Measurements from ENCODE around the gene GPATCH4.
"Not testable (repeated sequence)": the region's sequence is repeated elsewhere in the genome, so short reads cannot be mapped to it uniquely, and the experiment has no call there.

The GPATCH4 gene

GRCh38 chr1:156595016-156595415 lies 6.3 kb downstream of the GPATCH4 start:
- no peak for DNase-seq

GRCh38 chr1:156594190-156594589 lies 7.1 kb downstream of the GPATCH4 start:
- peak in 1 of 2 experiments; percentile 19 for DNase-seq

GRCh38 chr1:156593661-156593989 lies 7.7 kb downstream of the GPATCH4 start:
- no peak for DNase-seq

- peak; percentile 64 to 89 for DNase-seq
Measured at GRCh38 chr1:156592910-156593660, 8.2 kb downstream of the GPATCH4 start.

- peak in 1 of 2 experiments; percentile 21 for DNase-seq
Measured at GRCh38 chr1:156592158-156592909, 8.9 kb downstream of the GPATCH4 start.

GRCh38 chr1:156591432-156592157 lies 9.7 kb downstream of the GPATCH4 start, which contains the start of gene NAXE:
Gene NAXE, plus strand, starts transcription at chr1:156591776. Its CDS starts 29 bp downstream, at chr1:156591805.
- DNase-seq = peak; percentile 80 to 88

GRCh38 chr1:156591181-156591431 lies 10.2 kb downstream of the GPATCH4 start:
- DNase-seq = no peak

- DNase-seq = no peak
Measured at GRCh38 chr1:156590326-156591180, 10.7 kb downstream of the GPATCH4 start.

GRCh38 chr1:156589546-156589945 lies 11.7 kb downstream of the GPATCH4 start:
- no peak for DNase-seq

- not testable (repeated sequence) for DNase-seq
Measured at GRCh38 chr1:156587927-156588326, 13.4 kb downstream of the GPATCH4 start.

GRCh38 chr1:156586892-156587477 lies 14.3 kb downstream of the GPATCH4 start:
- no peak for DNase-seq

GRCh38 chr1:156586323-156586722 lies 15.0 kb downstream of the GPATCH4 start:
- DNase-seq = no peak

- peak; percentile 14 to 64 for DNase-seq
Measured at GRCh38 chr1:156584813-156585212, 16.5 kb downstream of the GPATCH4 start.

GRCh38 chr1:156583821-156584622 lies 17.3 kb downstream of the GPATCH4 start:
- peak; percentile 76 to 77 for DNase-seq

- no peak for DNase-seq
Measured at GRCh38 chr1:156582388-156583017, 18.8 kb downstream of the GPATCH4 start.

- DNase-seq = no peak
Measured at GRCh38 chr1:156581661-156582387, 19.5 kb downstream of the GPATCH4 start.

- no peak for DNase-seq
Measured at GRCh38 chr1:156579472-156579871, 21.8 kb downstream of the GPATCH4 start, which contains the start of gene TTC24. Gene TTC24, plus strand, starts transcription at chr1:156579723. Its CDS starts 1,642 bp downstream, at chr1:156581365.

- DNase-seq = no peak
Measured at GRCh38 chr1:156578055-156578454, 23.2 kb downstream of the GPATCH4 start.

GRCh38 chr1:156577550-156577949 lies 23.7 kb downstream of the GPATCH4 start:
- DNase-seq = peak; percentile 74 to 94

- no peak for DNase-seq
Measured at GRCh38 chr1:156574039-156574633, 27.1 kb downstream of the GPATCH4 start.

All from NCI-H2081 (cell line).